Measurements from ENCODE around the gene ASH1L. TPM values are rescaled to one million over a fixed set of nuclear protein-coding genes. Genes with fewer than 3 reads are reported as not detected.
A peak's percentile ranks its signal among the peaks of the same experiment; 100 is the strongest.
"Not testable (repeated sequence)": the region's sequence is repeated elsewhere in the genome, so short reads cannot be mapped to it uniquely, and the experiment has no call there.

ASH1L gene
- total RNA-seq, 3 donors from 2014 or later = 83.2 to 103 (median 85.6) TPM

- Histone ChIP-seq H3K27me3 (peaks cover 0 to 26% of the 10 kb centered on the region in 2 donors), H3K27ac (no peak overlapping the region), H3K4me3 (peak overlapping the region in 2 of 3 donors; percentile 10 to 49), H3K4me1 (no peaks in the 10 kb centered on the region), H3K9me3 (no peaks in the 10 kb centered on the region), H3K36me3 (no peaks in the 10 kb centered on the region)
- TF ChIP-seq POLR2AphosphoS5 (IDR thresholded peaks at IDR 0.05) = no peak
- no peak for TF ChIP-seq CTCF (IDR thresholded peaks at IDR 0.05)
- no peak for TF ChIP-seq POLR2A (IDR thresholded peaks at IDR 0.05)
- intact Hi-C loops (cut with DNase I; ENCODE audit: low total_unique reads) = no loop called here
- no peak for DNase-seq (ENCODE audit: low spot score in 2 of 2)
Observed at GRCh38 chr1:155294520-155295182, 268.0 kb downstream of the ASH1L start.

GRCh38 chr1:155293086-155293749 lies 269.4 kb downstream of the ASH1L start:
- TF ChIP-seq CTCF (IDR thresholded peaks at IDR 0.05) (no peak), POLR2AphosphoS5 (IDR thresholded peaks at IDR 0.05) (no peak), POLR2A (IDR thresholded peaks at IDR 0.05) (no peak)
- H3K9me3 ChIP-seq = no peaks in the 10 kb centered on the region
- no peak overlapping the region for H3K4me3 ChIP-seq
- peaks cover 0 to 26% of the 10 kb centered on the region in 2 donors for H3K27me3 ChIP-seq
- no peaks in the 10 kb centered on the region for H3K4me1 ChIP-seq
- DNase-seq (ENCODE audit: low spot score in 2 of 2) = no peak
- H3K36me3 ChIP-seq = no peaks in the 10 kb centered on the region
- no peak overlapping the region for H3K27ac ChIP-seq
- intact Hi-C loops (cut with DNase I; ENCODE audit: low total_unique reads) = no loop called here

GRCh38 chr1:155291006-155291405 lies 271.6 kb downstream of the ASH1L start:
- H3K4me1 ChIP-seq; H3K4me3 ChIP-seq; H3K9me3 ChIP-seq; DNase-seq (ENCODE audit: low spot score in 2 of 2); intact Hi-C loops (cut with DNase I; ENCODE audit: low total_unique reads); H3K36me3 ChIP-seq; H3K27ac ChIP-seq: not testable (repeated sequence)
- H3K27me3 ChIP-seq = peaks cover 0 to 20% of the 10 kb centered on the region in 2 donors

- Histone ChIP-seq H3K4me3 (no peak overlapping the region), H3K4me1 (no peaks in the 10 kb centered on the region), H3K27me3 (no peaks in the 10 kb centered on the region), H3K27ac (no peak overlapping the region), H3K36me3 (no peaks in the 10 kb centered on the region), H3K9me3 (no peaks in the 10 kb centered on the region)
- no peak for TF ChIP-seq CTCF (IDR thresholded peaks at IDR 0.05)
- TF ChIP-seq POLR2AphosphoS5 (IDR thresholded peaks at IDR 0.05) = no peak
- no peak for TF ChIP-seq POLR2A (IDR thresholded peaks at IDR 0.05)
- no peak for DNase-seq (ENCODE audit: low spot score in 2 of 2)
- intact Hi-C loops (cut with DNase I; ENCODE audit: low total_unique reads) = no loop called here
Observed at GRCh38 chr1:155287987-155288543, 274.5 kb downstream of the ASH1L start.

GRCh38 chr1:155286544-155286943 lies 276.1 kb downstream of the ASH1L start:
- Histone ChIP-seq H3K9me3 (no peaks in the 10 kb centered on the region), H3K36me3 (no peaks in the 10 kb centered on the region), H3K4me3 (no peak overlapping the region), H3K4me1 (no peaks in the 10 kb centered on the region), H3K27ac (no peak overlapping the region), H3K27me3 (no peaks in the 10 kb centered on the region)
- DNase-seq (ENCODE audit: low spot score in 2 of 2) = no peak
- TF ChIP-seq POLR2A (IDR thresholded peaks at IDR 0.05) = no peak
- no peak for TF ChIP-seq POLR2AphosphoS5 (IDR thresholded peaks at IDR 0.05)
- TF ChIP-seq CTCF (IDR thresholded peaks at IDR 0.05) = no peak
- intact Hi-C loops (cut with DNase I; ENCODE audit: low total_unique reads) = no loop called here

Data from breast epithelium (tissue), 4 donors.